ENCODE measurements around the gene RANGAP1. TPM values are rescaled to one million over a fixed set of nuclear protein-coding genes. Genes with fewer than 3 reads are reported as not detected.
"Not testable (repeated sequence)": the region's sequence is repeated elsewhere in the genome, so short reads cannot be mapped to it uniquely, and the experiment has no call there.

Gene RANGAP1
- total RNA-seq, 1 donor: 48.6 TPM

DNA sequence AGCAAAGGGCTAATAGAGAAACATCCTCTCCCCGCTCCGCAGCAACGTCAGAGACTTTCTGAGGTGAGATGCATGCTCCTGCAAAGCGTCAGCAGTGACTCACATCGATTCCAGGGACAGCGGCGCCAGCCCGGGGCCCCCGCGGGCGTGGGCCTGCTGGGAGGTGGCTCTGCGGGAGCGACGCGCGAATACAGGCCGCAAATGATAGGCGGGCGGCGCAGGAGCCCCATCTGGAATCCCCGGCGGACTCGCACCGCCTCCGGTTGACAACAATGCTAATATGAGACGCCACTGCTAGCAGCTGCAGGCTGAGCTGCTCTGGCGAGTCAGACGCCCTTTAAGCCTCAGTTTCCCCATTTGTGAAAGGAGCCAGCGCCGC lies 557 bp downstream of the RANGAP1 start:
- H3K9me3 ChIP-seq (ENCODE audit: low read depth, low read length): no peaks in the 10 kb centered on the region
- H3K4me1 ChIP-seq (ENCODE audit: insufficient read depth, low read length): peaks cover 28% of the 10 kb centered on the region
- H3K4me3 ChIP-seq (ENCODE audit: low read length): peak overlapping the region; percentile 90
- H3K27me3 ChIP-seq (ENCODE audit: insufficient read depth, low read length): no peaks in the 10 kb centered on the region

DNA sequence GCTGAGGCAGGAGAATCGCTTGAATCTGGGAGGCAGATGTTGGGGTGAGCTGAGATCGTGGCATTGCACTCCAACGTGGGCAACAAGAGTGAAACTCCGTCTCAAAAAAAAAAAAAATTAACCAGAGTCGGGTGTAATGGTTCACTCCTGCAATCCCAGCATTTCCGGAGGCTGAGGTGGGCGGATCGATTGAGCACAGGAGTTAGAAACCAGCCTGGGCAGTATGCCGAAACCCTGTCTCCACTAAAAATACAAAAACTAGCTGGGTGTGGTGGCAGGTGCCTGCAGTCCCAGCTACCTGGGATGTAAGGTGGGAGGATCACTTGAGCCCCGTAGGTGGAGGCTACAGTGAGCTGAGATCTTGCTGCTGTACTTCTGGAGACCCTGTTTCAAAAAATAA lies 1.5 kb downstream of the RANGAP1 start:
- Histone ChIP-seq H3K4me1 (ENCODE audit: insufficient read depth, low read length) (peaks cover 28% of the 10 kb centered on the region), H3K4me3 (ENCODE audit: low read length) (no peak overlapping the region), H3K27me3 (ENCODE audit: insufficient read depth, low read length) (no peaks in the 10 kb centered on the region), H3K9me3 (ENCODE audit: low read depth, low read length) (no peaks in the 10 kb centered on the region)

DNA sequence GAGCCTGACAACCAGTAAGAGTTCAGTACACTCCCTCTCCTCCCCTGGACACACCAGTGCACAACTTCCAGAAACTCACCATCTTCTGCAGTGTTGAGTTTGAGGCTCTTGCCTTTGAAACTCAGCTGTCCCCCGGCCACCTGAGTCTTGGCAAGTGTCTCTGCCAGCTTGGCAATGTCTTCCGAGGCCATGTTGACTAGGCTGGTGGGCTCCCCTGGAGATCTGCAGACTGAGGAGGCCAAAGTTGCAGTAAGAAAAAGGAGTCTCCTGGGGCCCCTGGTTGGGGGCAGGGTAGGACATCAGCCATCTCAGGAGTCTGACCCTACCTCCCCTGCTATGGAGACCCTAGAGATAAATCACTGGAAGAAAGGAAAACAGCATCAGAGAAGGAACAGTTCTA lies 5.1 kb downstream of the RANGAP1 start:
- no peaks in the 10 kb centered on the region for H3K27me3 ChIP-seq (ENCODE audit: insufficient read depth, low read length)
- peaks cover 13% of the 10 kb centered on the region for H3K4me1 ChIP-seq (ENCODE audit: insufficient read depth, low read length)
- H3K4me3 ChIP-seq (ENCODE audit: low read length): no peak overlapping the region
- H3K9me3 ChIP-seq (ENCODE audit: low read depth, low read length): no peaks in the 10 kb centered on the region

DNA sequence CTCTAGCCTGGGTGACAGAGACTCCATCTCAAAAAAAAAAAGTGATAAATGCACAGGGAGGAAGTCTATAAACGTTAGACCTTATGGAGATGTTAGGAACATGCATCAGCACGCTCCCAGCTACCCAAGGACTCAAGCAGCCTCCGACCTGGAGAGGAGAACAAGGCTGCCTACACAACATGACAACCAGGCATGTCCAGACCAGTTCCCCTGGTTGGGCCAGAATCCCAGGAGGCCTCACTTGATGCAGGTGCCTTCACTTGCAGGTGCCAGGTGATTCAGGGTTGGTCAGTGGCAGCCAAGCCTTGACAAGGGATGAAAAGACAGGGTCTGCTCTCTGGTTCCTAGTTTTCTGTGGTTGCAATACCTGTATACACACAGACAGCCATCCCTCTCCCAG lies 5.9 kb downstream of the RANGAP1 start:
- Histone ChIP-seq H3K4me3 (ENCODE audit: low read length) (no peak overlapping the region), H3K4me1 (ENCODE audit: insufficient read depth, low read length) (peaks cover 8% of the 10 kb centered on the region), H3K9me3 (ENCODE audit: low read depth, low read length) (no peaks in the 10 kb centered on the region), H3K27me3 (ENCODE audit: insufficient read depth, low read length) (no peaks in the 10 kb centered on the region)

DNA sequence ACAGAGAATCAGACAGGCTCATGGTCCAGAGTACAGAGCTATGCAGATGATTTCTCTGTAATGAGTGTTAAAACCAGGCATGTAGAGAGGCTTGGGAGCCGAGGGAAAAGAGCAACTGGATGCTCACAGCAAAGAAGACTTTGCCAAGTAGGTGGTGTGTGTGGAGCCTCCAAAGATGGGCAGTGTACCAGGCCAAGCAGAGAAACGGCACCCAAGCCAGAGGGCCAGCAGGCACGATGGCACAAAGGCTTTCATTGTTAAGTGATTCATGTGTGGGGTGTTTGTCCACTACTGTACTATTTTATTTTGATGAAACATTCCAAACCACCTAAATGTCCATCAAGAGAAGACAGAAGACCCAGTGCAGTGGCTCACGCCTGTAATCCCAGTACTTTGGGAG lies 11.1 kb downstream of the RANGAP1 start:
- H3K4me3 ChIP-seq (ENCODE audit: low read length): no peak overlapping the region
- no peaks in the 10 kb centered on the region for H3K4me1 ChIP-seq (ENCODE audit: insufficient read depth, low read length)
- H3K9me3 ChIP-seq (ENCODE audit: low read depth, low read length): no peaks in the 10 kb centered on the region
- no peaks in the 10 kb centered on the region for H3K27me3 ChIP-seq (ENCODE audit: insufficient read depth, low read length)

DNA sequence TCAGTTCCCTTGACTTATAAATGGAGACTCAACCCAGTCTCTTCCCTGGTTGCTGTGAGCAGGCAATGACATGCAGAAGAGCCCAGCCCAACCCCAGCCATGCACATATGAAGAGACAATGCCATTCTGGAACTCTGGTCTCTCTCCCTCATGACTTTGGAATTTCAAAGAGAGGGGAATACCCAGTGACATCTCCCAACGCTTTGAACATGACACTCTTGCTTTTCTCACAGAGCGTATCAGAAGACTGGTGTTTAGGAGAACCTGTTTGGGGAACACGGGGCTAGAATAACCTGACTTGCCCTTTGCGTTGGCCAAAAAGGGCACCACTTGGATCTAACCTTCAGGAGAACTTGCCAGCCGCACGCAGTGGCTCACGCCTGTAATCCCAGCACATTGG lies 12.9 kb downstream of the RANGAP1 start:
- H3K4me1 ChIP-seq (ENCODE audit: insufficient read depth, low read length): no peaks in the 10 kb centered on the region
- no peak overlapping the region for H3K4me3 ChIP-seq (ENCODE audit: low read length)
- no peaks in the 10 kb centered on the region for H3K27me3 ChIP-seq (ENCODE audit: insufficient read depth, low read length)
- no peaks in the 10 kb centered on the region for H3K9me3 ChIP-seq (ENCODE audit: low read depth, low read length)

DNA sequence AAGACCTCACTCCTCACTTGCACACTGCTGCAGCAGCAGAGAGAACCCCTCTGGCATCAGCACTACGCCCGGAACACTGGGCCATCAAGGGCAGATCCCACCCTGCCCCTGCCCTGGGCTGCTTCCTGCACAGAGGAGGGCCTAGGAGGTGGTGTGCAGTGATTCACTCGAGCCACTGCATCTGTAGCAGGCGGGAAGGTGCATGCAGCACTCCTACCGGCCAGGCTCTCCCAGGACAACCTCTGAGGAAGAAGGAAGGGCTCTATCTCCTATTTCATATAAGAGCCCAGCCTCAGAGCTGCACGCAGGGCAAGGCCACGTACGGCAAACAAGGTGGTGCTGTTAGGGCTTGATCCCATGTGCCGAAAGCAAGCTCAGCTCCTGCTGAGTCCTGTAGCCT lies 14.2 kb downstream of the RANGAP1 start:
- Histone ChIP-seq H3K4me3 (ENCODE audit: low read length) (no peak overlapping the region), H3K27me3 (ENCODE audit: insufficient read depth, low read length) (no peaks in the 10 kb centered on the region), H3K9me3 (ENCODE audit: low read depth, low read length) (no peaks in the 10 kb centered on the region), H3K4me1 (ENCODE audit: insufficient read depth, low read length) (no peaks in the 10 kb centered on the region)

DNA sequence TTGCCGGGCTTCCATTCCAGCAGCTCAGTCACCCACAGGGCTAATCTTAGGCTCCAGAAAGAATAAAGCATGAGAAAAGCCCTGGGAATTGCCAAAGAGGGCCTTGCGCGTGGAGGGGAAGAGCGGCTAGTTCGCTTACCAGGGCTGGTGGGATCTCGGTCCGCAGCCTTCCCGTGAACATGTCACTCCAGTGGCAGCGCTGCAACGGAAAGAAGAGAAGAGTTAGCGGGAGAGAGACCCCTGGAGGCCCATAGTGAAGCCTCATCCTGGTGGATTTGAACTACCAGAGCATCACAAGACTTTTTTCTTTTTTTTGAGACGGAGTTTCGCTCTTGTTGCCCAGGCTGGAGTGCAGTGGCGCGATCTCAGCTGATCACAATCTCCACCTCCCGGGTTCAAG lies 18.0 kb downstream of the RANGAP1 start:
- no peaks in the 10 kb centered on the region for H3K27me3 ChIP-seq (ENCODE audit: insufficient read depth, low read length)
- H3K4me3 ChIP-seq (ENCODE audit: low read length): no peak overlapping the region
- H3K9me3 ChIP-seq (ENCODE audit: low read depth, low read length): no peaks in the 10 kb centered on the region
- no peaks in the 10 kb centered on the region for H3K4me1 ChIP-seq (ENCODE audit: insufficient read depth, low read length)

DNA sequence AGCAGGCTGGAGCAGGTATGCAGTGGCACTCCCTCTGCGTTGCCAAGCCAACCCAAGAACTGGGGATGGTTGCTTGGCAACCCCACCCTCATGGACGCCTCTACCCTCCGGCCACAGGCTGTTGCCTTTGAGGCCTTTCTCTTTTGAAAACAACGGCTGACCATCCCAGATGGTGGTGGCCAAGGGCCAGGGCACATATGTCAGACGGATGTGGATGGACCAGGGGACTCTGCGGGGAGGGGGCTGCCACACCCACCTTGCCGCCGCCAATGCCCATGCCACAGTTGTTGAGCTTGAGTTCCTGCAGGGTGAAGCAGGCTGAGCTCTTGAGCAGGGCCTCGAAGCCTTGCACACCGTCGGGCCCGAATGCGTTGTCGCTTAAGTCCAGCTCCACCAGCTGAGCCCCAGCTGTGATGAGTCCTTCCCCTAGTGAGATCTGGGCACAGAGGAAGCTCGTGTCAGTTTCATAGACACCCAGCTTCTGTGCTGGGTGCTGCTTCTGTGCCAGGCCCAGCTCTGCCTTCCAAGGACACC lies 21.5 kb downstream of the RANGAP1 start:
- no peaks in the 10 kb centered on the region for H3K27me3 ChIP-seq (ENCODE audit: insufficient read depth, low read length)
- H3K4me3 ChIP-seq (ENCODE audit: low read length): no peak overlapping the region
- no peaks in the 10 kb centered on the region for H3K4me1 ChIP-seq (ENCODE audit: insufficient read depth, low read length)
- no peaks in the 10 kb centered on the region for H3K9me3 ChIP-seq (ENCODE audit: low read depth, low read length)

DNA sequence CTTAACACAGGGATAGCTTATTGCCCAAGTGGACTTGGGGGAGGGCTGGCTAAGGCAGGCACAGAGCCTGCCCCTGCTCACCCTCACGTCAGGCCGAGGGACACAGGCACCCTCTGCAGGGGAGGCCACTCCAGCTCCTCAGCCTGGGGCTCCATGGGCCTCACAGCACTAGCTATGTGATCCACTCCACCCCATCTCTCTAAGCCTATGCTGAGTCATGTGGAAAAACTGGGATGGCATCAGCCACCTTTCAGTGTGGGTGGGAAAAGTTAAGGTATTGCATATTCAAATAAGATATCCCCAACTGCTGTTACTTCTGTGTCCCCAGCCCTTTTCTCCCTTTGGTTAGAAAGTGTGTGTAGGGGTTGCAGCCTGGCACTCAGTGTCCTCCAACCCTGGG lies 22.3 kb downstream of the RANGAP1 start:
- Histone ChIP-seq H3K9me3 (ENCODE audit: low read depth, low read length) (no peaks in the 10 kb centered on the region), H3K4me3 (ENCODE audit: low read length) (no peak overlapping the region), H3K27me3 (ENCODE audit: insufficient read depth, low read length) (no peaks in the 10 kb centered on the region), H3K4me1 (ENCODE audit: insufficient read depth, low read length) (no peaks in the 10 kb centered on the region)

DNA sequence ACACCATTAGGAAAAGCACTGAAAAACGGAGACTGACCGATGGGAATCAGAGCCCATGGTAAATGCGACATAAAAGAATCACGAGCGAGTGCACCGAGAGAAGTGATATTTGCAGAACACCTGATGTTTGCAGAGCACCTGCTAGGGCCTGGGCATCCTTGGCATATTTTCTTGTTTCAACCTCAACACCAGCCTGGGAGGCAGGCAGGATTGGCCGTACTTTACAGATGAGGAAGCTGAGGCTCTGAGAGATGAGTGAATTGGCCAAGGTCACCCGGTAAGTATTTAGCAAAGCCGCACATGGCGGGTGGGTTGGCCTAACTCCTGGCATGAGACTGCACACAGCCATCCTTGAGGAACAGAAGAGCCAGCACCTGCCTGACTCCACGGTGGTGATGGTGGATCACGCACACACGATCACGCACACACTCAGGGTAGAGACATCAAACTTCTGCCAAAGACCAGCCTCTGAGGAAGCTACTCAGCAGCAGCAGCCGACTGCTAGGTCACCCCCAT lies 23.7 kb downstream of the RANGAP1 start:
- H3K4me3 ChIP-seq (ENCODE audit: low read length): no peak overlapping the region
- no peaks in the 10 kb centered on the region for H3K9me3 ChIP-seq (ENCODE audit: low read depth, low read length)
- H3K27me3 ChIP-seq (ENCODE audit: insufficient read depth, low read length): no peaks in the 10 kb centered on the region
- no peaks in the 10 kb centered on the region for H3K4me1 ChIP-seq (ENCODE audit: insufficient read depth, low read length)

DNA sequence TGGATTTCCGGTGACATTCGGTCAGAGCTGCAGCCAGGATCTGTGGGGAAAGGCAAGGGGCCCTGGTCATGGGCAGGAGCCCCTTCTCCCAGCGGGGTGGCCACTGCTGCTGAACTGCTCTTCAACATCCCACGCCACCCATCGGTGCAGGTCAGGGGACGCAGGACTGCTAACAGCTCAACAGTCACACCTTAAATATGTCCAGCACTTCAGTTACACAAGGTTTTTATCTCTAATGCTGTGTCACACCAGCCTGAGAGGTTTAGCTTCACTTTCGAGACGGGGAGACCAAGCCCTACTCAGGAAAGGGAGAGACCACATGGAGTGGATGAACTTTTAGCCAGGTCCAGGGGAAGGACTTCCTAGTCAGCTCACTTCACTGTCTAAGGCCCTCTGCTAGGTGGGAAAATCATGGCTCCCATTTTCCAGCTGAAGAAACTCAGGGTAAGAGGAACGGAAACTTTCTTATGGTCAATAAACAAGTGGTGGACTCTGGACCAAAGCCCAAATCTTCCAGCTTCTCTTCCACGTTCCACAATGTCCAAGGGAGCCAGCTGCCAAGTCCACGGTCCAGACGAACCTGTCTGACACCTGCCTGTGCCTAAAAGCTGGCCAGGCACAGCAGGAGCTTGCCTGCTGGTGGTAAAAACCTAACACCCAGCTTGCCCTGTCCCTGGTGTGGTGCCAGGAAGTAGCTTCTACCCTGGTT lies 24.3 kb downstream of the RANGAP1 start:
- no peak overlapping the region for H3K4me3 ChIP-seq (ENCODE audit: low read length)
- no peaks in the 10 kb centered on the region for H3K9me3 ChIP-seq (ENCODE audit: low read depth, low read length)
- H3K4me1 ChIP-seq (ENCODE audit: insufficient read depth, low read length): no peaks in the 10 kb centered on the region
- no peaks in the 10 kb centered on the region for H3K27me3 ChIP-seq (ENCODE audit: insufficient read depth, low read length)

DNA sequence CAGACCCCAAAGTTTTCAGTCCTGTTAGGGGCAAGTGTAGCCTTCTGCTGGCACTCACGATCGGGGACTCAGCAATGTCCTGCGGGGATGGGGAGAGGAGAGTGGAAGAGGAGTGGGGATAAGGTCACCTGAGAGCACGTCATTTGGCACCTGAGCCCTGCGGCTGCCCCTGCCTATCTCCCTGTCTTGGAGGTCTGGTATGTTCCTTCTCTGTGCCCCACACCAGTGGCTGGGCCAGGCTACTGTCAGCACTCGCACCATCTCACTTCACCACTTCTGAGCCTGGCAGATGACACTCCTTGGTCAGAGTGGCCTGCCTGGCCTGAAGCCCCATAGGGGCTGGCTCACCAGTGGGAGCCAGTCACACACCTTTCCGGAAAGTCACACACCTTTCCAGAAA lies 25.1 kb downstream of the RANGAP1 start:
- Histone ChIP-seq H3K27me3 (ENCODE audit: insufficient read depth, low read length) (no peaks in the 10 kb centered on the region), H3K4me1 (ENCODE audit: insufficient read depth, low read length) (no peaks in the 10 kb centered on the region), H3K9me3 (ENCODE audit: low read depth, low read length) (no peaks in the 10 kb centered on the region), H3K4me3 (ENCODE audit: low read length) (no peak overlapping the region)

DNA sequence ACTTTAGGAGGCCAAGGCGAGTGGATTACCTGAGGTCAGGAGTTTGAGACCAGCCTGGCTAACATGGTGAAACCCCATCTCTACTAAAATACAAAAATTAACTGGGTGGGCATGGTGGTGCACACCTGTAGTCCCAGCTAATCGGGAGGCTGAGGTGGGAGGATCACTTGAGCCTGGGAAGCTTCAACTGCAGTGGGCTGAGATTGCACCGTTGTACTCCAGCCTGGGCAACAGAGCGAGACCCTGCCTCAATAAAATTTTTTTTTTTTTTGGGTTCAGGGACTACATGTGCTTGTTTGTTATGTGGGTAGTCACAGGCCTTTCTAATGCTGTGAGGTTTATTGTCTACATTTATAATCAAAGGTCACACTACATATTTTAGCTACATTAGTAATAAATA lies 26.2 kb downstream of the RANGAP1 start:
- not testable (repeated sequence) for H3K4me1 ChIP-seq (ENCODE audit: insufficient read depth, low read length); H3K4me3 ChIP-seq (ENCODE audit: low read length); H3K9me3 ChIP-seq (ENCODE audit: low read depth, low read length); H3K27me3 ChIP-seq (ENCODE audit: insufficient read depth, low read length)

DNA sequence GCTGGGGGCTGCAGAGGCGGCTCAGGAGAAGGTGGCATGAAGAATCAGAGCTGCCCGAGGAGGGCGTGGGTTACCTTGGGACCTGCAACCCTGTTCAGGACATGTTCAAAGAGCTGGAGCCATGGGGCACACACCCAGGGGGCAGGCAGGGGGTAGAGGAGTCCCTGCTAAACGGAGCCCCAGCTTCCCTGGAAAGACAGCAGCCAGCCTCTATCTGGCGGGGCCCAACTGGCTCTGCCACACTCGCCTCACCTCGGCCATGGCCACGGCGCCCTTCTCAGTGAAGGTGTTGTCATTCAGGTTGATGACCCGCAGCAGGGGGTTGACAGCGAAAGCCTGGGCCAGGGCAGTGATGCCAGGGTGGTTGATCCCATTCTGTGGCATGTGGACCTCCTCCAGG lies 28.3 kb downstream of the RANGAP1 start:
- no peaks in the 10 kb centered on the region for H3K4me1 ChIP-seq (ENCODE audit: insufficient read depth, low read length)
- no peak overlapping the region for H3K4me3 ChIP-seq (ENCODE audit: low read length)
- no peaks in the 10 kb centered on the region for H3K27me3 ChIP-seq (ENCODE audit: insufficient read depth, low read length)
- no peaks in the 10 kb centered on the region for H3K9me3 ChIP-seq (ENCODE audit: low read depth, low read length)

All from mononuclear cell (primary cell).